Measurements from ENCODE around the gene CFAP43. TPM values are rescaled to one million over a fixed set of nuclear protein-coding genes. Genes with fewer than 3 reads are reported as not detected.

CFAP43 gene
- total RNA-seq, 1 experiment from 2014 or later: 0.42 TPM

DNA sequence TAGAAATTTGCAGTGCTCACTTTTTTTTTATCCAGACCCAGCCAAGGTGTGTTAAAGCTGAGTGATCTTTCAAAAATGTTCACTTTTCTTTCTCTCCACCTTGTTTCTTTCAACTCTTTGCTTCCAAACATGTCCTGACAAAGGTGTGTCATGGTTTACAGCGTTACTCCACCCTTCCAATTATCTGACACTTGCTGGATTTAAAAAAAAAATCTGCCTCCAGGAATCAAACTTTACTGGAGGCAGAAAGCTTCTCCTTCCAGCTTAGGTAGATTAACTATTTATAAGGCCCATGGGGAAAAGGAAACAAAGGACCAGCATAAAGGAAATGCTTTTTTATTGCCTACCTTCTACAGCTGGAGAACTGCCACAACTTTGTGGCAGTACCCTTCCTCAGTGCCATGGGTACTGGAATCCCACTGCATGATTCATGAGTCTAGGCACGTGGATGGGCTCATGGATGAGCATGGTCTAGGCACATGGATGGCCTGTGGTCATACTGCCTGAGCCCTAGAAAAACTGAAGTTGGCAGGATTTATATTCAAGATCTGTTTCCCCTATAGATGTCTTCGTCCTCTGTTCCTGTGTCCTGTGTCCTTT, 146.3 kb downstream of the CFAP43 start, which contains the start of gene COL17A1 (continued):
- TF ChIP-seq JUN (CRISPR knock-in tag; IDR thresholded peaks at IDR 0.05) (no peak), SMAD3 (CRISPR knock-in tag; IDR thresholded peaks at IDR 0.05; ENCODE audit: borderline replicate concordance) (no peak), ETV6 (CRISPR knock-in tag; IDR thresholded peaks at IDR 0.05) (no peak), ZNF425 (CRISPR knock-in tag; conservative IDR thresholded peaks at IDR 0.05) (no peak)

GRCh38 chr10:104084482-104085142, 147.6 kb downstream of the CFAP43 start:
- Mint-ChIP-seq H3K9me3 (no peaks in the 10 kb centered on the region), H3K4me1 (peaks cover 34% of the 10 kb centered on the region), H3K27me3 (ENCODE audit: low read depth) (no peaks in the 10 kb centered on the region), H3K36me3 (no peaks in the 10 kb centered on the region), H3K4me3 (no peak overlapping the region), H3K27ac (no peak overlapping the region)
- DNase-seq (ENCODE audit: low spot score) (no peak), ATAC-seq (no peak)
- CTCF ChIA-PET: no interaction called here
- POLR2A ChIA-PET: interaction anchor here (1.4 kb wide), 1 partner anchor 37 kb away, joined by 3 read pairs; the partner anchor contains the start of gene SFR1
- no peak for TF ChIP-seq KAT7 (CRISPR knock-in tag; IDR thresholded peaks at IDR 0.05; ENCODE audit: borderline replicate concordance)

DNA sequence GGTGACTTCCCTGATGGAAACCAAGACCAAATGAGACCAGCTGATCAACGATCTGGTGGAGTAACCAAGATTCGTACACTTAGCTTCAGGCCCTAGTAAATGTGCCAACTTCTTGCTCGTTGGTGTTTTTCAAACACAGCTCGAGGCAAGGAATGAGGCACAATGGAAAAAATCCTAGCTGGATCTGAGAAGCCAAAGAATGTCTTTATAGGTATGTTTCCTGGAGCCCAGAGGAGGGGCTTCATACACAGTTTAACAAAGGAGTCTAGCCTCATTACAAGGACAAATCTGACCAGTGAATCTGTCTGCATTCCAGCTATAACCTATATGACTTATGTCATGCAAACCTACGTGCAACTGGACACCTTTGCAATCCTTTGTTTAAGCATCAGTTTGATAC, 150.2 kb downstream of the CFAP43 start:
- Mint-ChIP-seq H3K36me3 (no peaks in the 10 kb centered on the region), H3K4me3 (no peak overlapping the region), H3K4me1 (peaks cover 40% of the 10 kb centered on the region), H3K9me3 (no peaks in the 10 kb centered on the region), H3K27me3 (ENCODE audit: low read depth) (no peaks in the 10 kb centered on the region), H3K27ac (no peak overlapping the region)
- ATAC-seq (no peak), DNase-seq (ENCODE audit: low spot score) (no peak)
- TF ChIP-seq ATF1 (CRISPR knock-in tag; IDR thresholded peaks at IDR 0.05): no peak
- TF ChIP-seq ZMAT4 (CRISPR knock-in tag; IDR thresholded peaks at IDR 0.05): no peak
- no peak for TF ChIP-seq JAZF1 (CRISPR knock-in tag; IDR thresholded peaks at IDR 0.05)
- no peak for TF ChIP-seq MXD4 (CRISPR knock-in tag; IDR thresholded peaks at IDR 0.05; ENCODE audit: borderline replicate concordance)
- TF ChIP-seq ARID4B (CRISPR knock-in tag; IDR thresholded peaks at IDR 0.05; ENCODE audit: borderline replicate concordance): no peak
- TF ChIP-seq ZBTB21 (CRISPR knock-in tag; IDR thresholded peaks at IDR 0.05; ENCODE audit: borderline replicate concordance): no peak
- TF ChIP-seq RELA (CRISPR knock-in tag; IDR thresholded peaks at IDR 0.05; ENCODE audit: borderline replicate concordance): no peak
- TF ChIP-seq ZBTB43 (CRISPR knock-in tag; IDR thresholded peaks at IDR 0.05): no peak
- no peak for TF ChIP-seq ATF2 (CRISPR knock-in tag; IDR thresholded peaks at IDR 0.05; ENCODE audit: borderline replicate concordance, low read depth)
- TF ChIP-seq ZNF219 (CRISPR knock-in tag; IDR thresholded peaks at IDR 0.05; ENCODE audit: borderline replicate concordance): no peak
- TF ChIP-seq HMGA2 (CRISPR knock-in tag; IDR thresholded peaks at IDR 0.05): no peak
- no peak for TF ChIP-seq MYBL2 (CRISPR knock-in tag; IDR thresholded peaks at IDR 0.05)
- ChIA-PET CTCF (interaction anchor here (1.2 kb wide), 1 partner anchor 12 kb away, joined by 3 read pairs; no protein-coding TSS in a partner anchor), POLR2A (no interaction called here)

All from WTC11 (cell line).